ENCODE data around the gene POU3F1. TPM values are rescaled to one million over a fixed set of nuclear protein-coding genes. Genes with fewer than 3 reads are reported as not detected.
A peak's percentile ranks its signal among the peaks of the same experiment; 100 is the strongest.

Gene POU3F1
- 0.11 TPM for total RNA-seq
- long read RNA-seq: 0 reads

- DNase-seq (ENCODE audit: missing footprints) (no peak), ATAC-seq (no peak)
- intact Hi-C loops (cut with DNase I): loop anchor here (10.0 kb wide), 1 partner anchor 538 kb away; no protein-coding TSS in a partner anchor
Measured at GRCh38 chr1:38046333-38046883, at the start of gene POU3F1. Gene POU3F1 (minus strand): TSS chr1:38046793. CDS start chr1:38046743, 50 bp downstream.

DNA sequence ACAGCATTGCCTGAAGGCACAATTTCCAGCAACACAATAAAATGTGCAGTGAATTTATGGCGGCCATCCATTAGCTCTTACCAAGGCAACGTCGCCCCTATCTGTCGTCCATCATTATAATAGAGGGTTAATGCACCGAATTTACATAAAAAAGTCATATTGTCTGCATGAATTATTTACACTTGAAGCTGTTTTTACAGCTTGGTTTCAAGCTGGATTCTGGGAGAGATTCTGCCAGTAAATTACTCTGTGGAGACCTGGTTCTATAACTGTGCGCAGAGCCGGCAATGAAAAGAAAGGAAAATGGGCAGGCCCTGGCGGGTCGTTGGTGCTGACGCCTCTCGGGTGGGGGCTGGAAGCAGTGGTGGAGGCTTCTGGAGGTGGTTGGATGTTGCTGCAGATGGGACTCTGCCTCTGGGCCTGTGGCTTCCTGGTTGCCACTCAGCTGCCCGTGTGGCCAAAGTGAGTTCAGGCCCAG lies 48.9 kb upstream of the POU3F1 start:
- no peak for DNase-seq (ENCODE audit: missing footprints)
- ATAC-seq: no peak
- intact Hi-C loops (cut with DNase I): no loop called here

DNA sequence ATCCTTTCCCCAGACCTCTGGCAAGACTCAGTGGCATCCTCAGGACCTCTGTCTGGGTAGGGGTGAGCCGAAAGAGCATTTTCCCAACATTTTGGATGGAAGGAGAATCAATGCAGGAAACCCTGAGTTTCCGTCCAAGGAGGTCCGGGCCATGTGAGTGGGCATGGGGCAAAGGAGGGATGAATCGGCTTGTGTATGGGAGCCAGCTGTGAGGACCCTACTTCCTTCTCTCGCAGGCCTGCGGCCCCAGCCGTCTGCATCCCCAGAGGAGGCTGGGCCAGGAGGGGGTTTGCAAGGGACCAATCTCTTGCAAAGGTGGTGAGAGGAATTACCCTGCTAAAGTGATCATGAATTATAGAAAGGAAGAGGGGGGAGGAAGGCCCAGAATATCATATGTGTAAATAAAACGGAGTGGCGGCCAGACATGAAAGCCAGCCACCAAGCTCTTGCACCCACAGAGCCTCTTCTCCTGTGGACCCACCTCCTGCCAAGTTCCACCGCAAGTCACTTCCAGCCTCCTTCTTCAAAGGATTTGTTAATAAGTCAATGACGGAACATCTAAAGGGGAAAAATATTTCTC lies 48.2 kb upstream of the POU3F1 start:
- DNase-seq (ENCODE audit: missing footprints): no peak
- ATAC-seq: no peak
- intact Hi-C loops (cut with DNase I): no loop called here

DNA sequence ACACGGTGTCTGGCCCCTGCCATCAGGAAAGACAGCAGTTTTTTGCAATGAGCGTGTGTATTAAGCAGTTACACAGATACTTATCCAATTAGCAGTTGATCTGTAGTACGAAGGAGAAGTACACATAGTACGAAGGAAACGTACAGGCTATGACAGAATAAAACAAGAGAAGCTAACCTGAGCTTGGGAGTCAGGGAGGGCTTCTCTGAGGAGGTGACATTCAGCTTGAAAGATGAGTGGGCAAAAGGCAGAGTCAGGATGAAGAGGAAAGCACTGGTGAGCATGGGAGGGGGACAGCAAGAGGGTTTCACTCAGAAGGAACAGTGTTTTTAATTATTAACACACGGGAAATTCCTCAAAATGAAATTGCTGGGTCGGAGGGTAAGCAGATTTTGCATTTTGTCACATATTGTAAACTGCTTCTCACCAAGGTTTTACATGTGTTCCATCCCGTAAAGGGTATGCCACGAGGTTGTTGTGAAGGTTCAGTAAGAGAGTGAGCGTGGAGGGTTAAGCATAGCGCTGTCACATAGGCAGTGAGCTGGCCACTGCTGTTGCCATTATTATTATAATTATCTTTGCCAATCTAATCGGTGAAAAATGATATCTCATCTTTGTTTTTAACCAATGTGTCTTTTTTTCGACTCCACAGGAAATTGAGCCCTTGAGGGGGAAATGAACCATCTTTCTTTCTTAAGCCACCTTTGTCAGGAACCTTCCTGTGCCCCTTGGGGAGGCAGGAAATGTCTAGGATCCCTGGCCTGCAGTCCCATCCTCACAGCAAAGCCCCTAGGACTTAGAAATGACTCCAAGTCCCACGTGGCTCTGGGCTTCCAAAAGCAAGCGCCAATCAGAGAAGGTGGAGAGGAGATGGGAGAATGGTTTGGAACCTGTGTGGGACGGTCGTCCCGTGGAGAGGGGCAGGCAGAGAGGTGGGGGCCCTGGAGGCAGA lies 47.3 kb upstream of the POU3F1 start:
- DNase-seq (ENCODE audit: missing footprints): no peak
- intact Hi-C loops (cut with DNase I): no loop called here

GRCh38 chr1:38092256-38092655 lies 45.7 kb upstream of the POU3F1 start:
- ATAC-seq: no peak
- intact Hi-C loops (cut with DNase I): no loop called here
- DNase-seq (ENCODE audit: missing footprints): no peak

More for the DNA sequence above, 47.3 kb upstream of the POU3F1 start:
- no peak for ATAC-seq

- intact Hi-C loops (cut with DNase I): no loop called here
- ATAC-seq (no peak), DNase-seq (ENCODE audit: missing footprints) (no peak)
Measured at GRCh38 chr1:38090796-38091195, 44.2 kb upstream of the POU3F1 start.

- DNase-seq (ENCODE audit: missing footprints) (no peak), ATAC-seq (no peak)
- intact Hi-C loops (cut with DNase I): no loop called here
Measured at GRCh38 chr1:38089712-38090360, 43.2 kb upstream of the POU3F1 start.

GRCh38 chr1:38088791-38089190 lies 42.2 kb upstream of the POU3F1 start:
- DNase-seq (ENCODE audit: missing footprints) (no peak), ATAC-seq (no peak)
- intact Hi-C loops (cut with DNase I): no loop called here

DNA sequence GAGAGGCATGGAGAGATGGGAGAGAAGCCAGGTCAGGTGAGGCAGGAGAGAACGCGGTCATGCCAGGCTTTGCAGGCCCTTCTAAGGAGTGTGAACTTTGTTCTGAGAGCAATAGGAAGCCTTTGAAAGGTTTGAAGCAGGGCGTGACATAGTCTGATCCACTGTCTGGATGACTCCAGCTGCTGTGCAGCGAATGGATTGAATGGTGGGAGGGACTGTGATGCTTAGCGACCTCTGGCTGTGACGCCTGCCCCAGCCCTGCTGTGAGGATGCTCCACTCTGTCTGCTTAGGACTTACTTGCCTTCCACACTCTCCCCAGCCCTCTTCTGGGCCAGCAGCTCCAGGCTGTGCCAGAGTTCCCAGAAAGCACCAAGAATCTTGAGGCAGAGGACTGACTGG lies 41.8 kb upstream of the POU3F1 start:
- intact Hi-C loops (cut with DNase I): no loop called here
- DNase-seq (ENCODE audit: missing footprints): no peak
- no peak for ATAC-seq

DNA sequence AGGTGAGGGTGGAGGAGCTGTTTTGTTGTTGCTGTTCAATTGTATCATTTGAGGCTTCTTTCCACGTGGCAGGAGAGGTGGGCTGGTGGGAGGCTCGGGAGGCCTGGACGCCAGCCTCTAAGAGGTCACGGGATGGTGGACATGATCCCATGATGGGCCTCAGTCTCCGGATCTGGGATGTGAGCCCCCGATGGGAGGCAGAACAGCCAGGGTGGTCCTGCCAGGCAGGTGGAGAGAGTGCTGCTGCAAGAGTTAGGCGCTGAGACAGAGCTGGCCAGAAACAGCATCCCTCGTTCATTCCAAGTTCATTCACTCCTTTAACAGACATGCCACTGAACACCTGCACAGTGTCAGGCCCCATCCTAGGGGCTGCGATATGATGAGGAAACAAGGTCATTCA lies 41.1 kb upstream of the POU3F1 start:
- intact Hi-C loops (cut with DNase I): no loop called here
- DNase-seq (ENCODE audit: missing footprints): no peak
- ATAC-seq: no peak

GRCh38 chr1:38085666-38086330 lies 39.2 kb upstream of the POU3F1 start:
- DNase-seq (ENCODE audit: missing footprints) (no peak), ATAC-seq (no peak)
- intact Hi-C loops (cut with DNase I): loop anchor here (1.0 kb wide), 1 partner anchor 38 kb away; no protein-coding TSS in a partner anchor

DNA sequence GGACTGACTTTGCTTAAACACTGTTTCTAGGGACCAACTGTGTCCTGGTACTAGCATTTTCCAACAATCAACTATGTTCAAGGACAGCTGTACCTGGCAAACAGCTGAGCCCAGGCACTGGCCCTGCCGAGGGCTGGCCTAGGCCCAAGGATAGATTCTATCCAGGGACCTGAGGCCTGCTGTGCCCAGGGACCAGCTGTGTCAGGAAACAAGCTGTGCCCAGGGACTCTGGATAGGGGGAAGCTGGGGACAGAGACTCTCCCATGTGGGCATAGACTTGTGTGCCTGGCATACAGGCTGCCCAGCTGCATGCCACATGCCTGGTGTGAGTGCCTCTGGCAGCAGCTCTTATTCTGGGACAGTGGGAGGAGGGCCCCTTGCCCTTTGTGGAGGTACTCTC lies 38.1 kb upstream of the POU3F1 start:
- peak; percentile 94 for ATAC-seq
- DNase-seq (ENCODE audit: missing footprints): no peak
- intact Hi-C loops (cut with DNase I): loop anchor here (1.0 kb wide), 1 partner anchor 37 kb away; no protein-coding TSS in a partner anchor

- no peak for ATAC-seq
- no peak for DNase-seq (ENCODE audit: missing footprints)
- intact Hi-C loops (cut with DNase I): no loop called here
Measured at GRCh38 chr1:38084113-38084512, 37.5 kb upstream of the POU3F1 start.

DNA sequence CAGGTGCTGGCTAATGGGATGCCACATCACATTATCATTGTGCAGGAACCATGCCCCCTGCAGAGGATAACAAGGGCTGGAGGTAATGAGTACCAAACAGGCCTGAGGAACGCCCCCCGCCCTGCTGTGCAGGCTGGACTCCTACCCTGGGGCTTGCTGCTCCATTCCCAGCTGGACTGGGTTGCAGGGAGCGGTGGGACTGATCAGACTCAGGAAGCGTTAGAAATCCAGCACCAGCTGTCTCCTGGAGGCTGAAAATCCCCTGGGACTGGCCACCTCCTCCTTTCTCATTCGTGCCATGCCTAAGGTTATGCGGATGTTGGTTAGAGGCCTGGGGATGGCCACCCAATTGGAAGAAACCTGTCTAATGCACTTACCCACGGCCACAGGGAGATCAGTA lies 36.9 kb upstream of the POU3F1 start:
- no peak for ATAC-seq
- intact Hi-C loops (cut with DNase I): no loop called here
- DNase-seq (ENCODE audit: missing footprints): no peak

DNA sequence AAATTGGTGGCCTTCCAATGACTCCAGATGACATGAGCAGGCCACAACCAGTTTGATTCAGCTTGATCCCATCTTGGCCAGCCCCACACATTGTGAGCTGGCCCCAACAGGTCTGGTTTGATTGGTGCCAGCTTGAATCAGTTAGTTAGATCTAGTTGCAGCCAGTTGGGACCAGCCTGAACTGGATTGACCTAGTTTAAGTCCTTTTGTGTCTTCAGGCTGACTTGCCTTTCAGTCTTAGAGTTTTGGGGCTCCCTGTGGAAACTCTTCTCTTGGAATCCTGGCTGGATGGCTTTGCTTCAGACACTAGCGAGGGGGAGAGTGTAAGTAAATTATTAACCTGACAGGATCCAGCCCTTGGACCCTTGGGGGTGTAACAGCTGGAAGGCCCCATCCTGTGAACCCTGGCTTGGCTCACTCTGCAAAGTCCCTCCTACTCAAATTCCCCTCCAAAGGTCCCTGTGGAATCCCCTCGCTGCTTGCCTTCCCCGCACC lies 36.2 kb upstream of the POU3F1 start:
- DNase-seq (ENCODE audit: missing footprints): no peak
- intact Hi-C loops (cut with DNase I): no loop called here
- no peak for ATAC-seq

- intact Hi-C loops (cut with DNase I): no loop called here
- DNase-seq (ENCODE audit: missing footprints) (no peak), ATAC-seq (no peak)
Measured at GRCh38 chr1:38079019-38079418, 32.4 kb upstream of the POU3F1 start.

DNA sequence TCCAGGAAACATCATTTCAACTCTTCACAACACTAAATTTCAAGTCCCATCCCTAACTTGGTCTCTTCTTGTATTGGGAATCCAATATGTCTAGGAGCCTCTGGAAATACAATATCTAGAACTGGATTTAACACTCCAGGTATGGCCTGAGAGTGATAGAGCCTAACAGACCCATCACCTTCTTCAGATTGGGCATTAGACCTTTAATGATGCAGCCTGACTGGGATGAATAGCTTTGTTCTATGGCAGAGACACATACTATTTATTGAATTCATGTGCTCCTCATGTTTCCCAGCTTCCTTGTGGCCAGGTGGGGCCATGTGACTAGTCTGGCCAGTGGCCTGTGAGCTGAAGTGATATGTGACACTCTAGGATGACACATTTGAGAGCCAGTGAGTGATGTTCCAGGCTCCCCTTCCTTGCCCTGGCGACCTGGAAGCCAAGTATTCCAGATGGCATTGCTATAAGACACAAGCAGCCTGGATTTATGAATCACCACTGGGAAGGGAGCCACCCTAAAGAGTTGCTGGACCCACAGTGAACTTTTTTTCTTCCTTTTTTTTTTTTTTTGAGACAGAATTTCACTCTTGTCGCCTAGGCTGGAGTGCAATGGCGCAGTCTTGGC lies 31.0 kb upstream of the POU3F1 start:
- no peak for DNase-seq (ENCODE audit: missing footprints)
- no peak for ATAC-seq
- intact Hi-C loops (cut with DNase I): no loop called here

GRCh38 chr1:38076455-38076854 lies 29.9 kb upstream of the POU3F1 start:
- intact Hi-C loops (cut with DNase I): no loop called here

More at GRCh38 chr1:38076455-38076854, 29.9 kb upstream of the POU3F1 start:
- ATAC-seq: no peak
- DNase-seq (ENCODE audit: missing footprints): no peak

All from Right ventricle myocardium inferior (tissue), 1 donor.